A549 treated with GW870086 at 1 μM for 4 hours (cell line): Measurements from ENCODE around the gene SPRR2B. TPM values are rescaled to one million over a fixed set of nuclear protein-coding genes. Genes with fewer than 3 reads are reported as not detected.

ENCODE experiments used
- total RNA-seq: library from RNA; stranded (reverse); fragments of 200-300 nt; extraction: Qiagen RNA extraction; gene quantifications from 5 replicates; pipeline ENCODE4 v1.2.3, GENCODE V29; 2022; ENCODE audit warnings: low read depth

Gene SPRR2B
- total RNA-seq = not detected in 5 replicates

GRCh38 chr1:153071511-153071910 lies at the start of gene SPRR2B:
TSS of gene SPRR2B (minus strand) at chr1:153071611. CDS start at chr1:153070839, 772 bp downstream.

GRCh38 chr1:153113416-153113815 lies 42.0 kb upstream of the SPRR2B start, which contains the start of gene SPRR2F:
TSS of gene SPRR2F (minus strand) at chr1:153113516. CDS start at chr1:153112733, 783 bp downstream.

GRCh38 chr1:153094426-153094825 lies 23.0 kb upstream of the SPRR2B start, which contains the start of gene SPRR2E:
TSS of gene SPRR2E (minus strand) at chr1:153094526. CDS start at chr1:153093751, 775 bp downstream.

GRCh38 chr1:153057375-153057774 lies 14.0 kb downstream of the SPRR2B start, which contains the start of gene SPRR2A:
TSS of gene SPRR2A (minus strand) at chr1:153057512. CDS start at chr1:153056735, 777 bp downstream.

DNA sequence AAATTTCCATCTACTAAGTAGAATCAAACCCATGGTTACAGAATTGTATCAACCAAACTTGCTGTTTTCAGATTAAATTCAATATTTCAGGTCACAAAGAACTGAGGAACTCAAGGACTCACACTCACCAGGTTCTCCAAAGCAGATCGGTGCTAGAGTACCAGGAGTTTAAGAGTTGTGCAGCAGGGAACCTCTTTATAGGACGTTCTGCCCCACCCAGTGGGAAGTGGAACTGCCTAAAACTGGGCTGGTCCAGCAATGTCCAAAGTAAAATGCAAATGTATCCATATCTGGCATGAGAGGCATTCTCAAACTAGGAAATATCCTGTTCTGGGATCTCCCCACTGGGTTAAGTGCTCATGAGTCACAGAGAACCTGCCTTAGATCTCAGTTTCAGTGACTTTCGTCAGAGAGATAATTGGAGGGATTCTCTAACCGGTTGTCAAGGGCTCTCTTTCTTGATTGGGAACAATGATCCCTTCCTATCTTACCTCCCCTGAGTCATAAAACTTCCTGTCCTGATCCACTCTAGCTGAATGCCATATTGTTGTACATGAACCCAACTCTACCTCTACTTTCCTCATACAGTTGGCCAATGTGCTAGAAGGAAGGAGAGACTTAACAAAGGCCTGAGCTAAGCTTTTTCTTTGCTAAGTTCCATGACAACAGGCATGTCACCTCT lies 30.3 kb downstream of the SPRR2B start, which contains the start of gene SPRR2D:
Gene SPRR2D (minus strand): TSS at position 171 of the 682 bp plus-strand sequence. CDS start 774 bp downstream, outside the sequence.

GRCh38 chr1:153030895-153031294 lies 40.5 kb downstream of the SPRR2B start, which contains the start of gene SPRR1B:
TSS of gene SPRR1B (plus strand) at chr1:153031203. CDS start at chr1:153032346, 1,143 bp downstream.

Other genes starting within 250 kb of the SPRR2B start
- not detected in 5 replicates for gene LCE1A, start 244.1 kb downstream of the SPRR2B start, total RNA-seq
- gene LCE6A, start 228.8 kb downstream of the SPRR2B start, total RNA-seq = not detected in 5 replicates
- gene LCE7A, start 211.6 kb downstream of the SPRR2B start, total RNA-seq = not detected in 5 replicates
- not detected in 5 replicates for gene SMCP, start 193.3 kb downstream of the SPRR2B start, total RNA-seq
- 0.10 to 0.15 TPM (median 0.10 TPM) in 3 of 5 replicates, not detected in the others for gene IVL, start 163.1 kb downstream of the SPRR2B start, total RNA-seq
- not detected in 5 replicates for gene SPRR5, start 124.4 kb downstream of the SPRR2B start, total RNA-seq
- not detected in 5 replicates for gene SPRR4, start 101.0 kb downstream of the SPRR2B start, total RNA-seq
- not detected in 5 replicates for gene SPRR1A, start 87.5 kb downstream of the SPRR2B start, total RNA-seq
- gene SPRR3, start 69.9 kb downstream of the SPRR2B start, total RNA-seq = not detected in 5 replicates
- not detected in 5 replicates for gene SPRR1B, start 40.4 kb downstream of the SPRR2B start, total RNA-seq
- not detected in 5 replicates for gene SPRR2D, start 30.5 kb downstream of the SPRR2B start, total RNA-seq
- gene SPRR2A, start 14.1 kb downstream of the SPRR2B start, total RNA-seq = not detected in 5 replicates
- gene SPRR2E, start 22.9 kb upstream of the SPRR2B start, total RNA-seq = not detected in 5 replicates
- gene SPRR2F, start 41.9 kb upstream of the SPRR2B start, total RNA-seq = not detected in 5 replicates
- gene SPRR2G, start 79.3 kb upstream of the SPRR2B start, total RNA-seq = not detected in 5 replicates
- not detected in 5 replicates for gene LELP1, start 131.8 kb upstream of the SPRR2B start, total RNA-seq
- gene PRR9, start 146.0 kb upstream of the SPRR2B start, total RNA-seq = not detected in 5 replicates
- not detected in 5 replicates for gene LORICRIN, start 188.1 kb upstream of the SPRR2B start, total RNA-seq
- not detected in 5 replicates for gene PGLYRP3, start 241.3 kb upstream of the SPRR2B start, total RNA-seq